HepG2 (cell line): Measurements from ENCODE around the gene ERMP1.

Experiments
- CHD2 ChIP-seq: IDR thresholded peaks from 2 replicates; pipeline ENCODE4 v1.6.1; 2011; ENCODE audit warnings: low read depth, low read length, improper control_type of control experiment
- CTCF ChIP-seq: sonication (generic); formaldehyde crosslinking; IDR thresholded peaks from 2 replicates; pipeline ENCODE4 v1.5.0; 2020; ENCODE audit warnings: mild to moderate bottlenecking, missing genetic modification reagents, moderate library complexity
- HDAC2 ChIP-seq: sonication (generic); formaldehyde crosslinking; IDR thresholded peaks from 2 replicates; pipeline ENCODE4 v1.4.0; 2020; ENCODE audit warnings: missing genetic modification reagents
- HNRNPLL ChIP-seq: fragments of 200-400 bp; formaldehyde crosslinking; IDR thresholded peaks from 2 replicates; pipeline ENCODE4 v1.6.1; 2017; ENCODE audit warnings: mild to moderate bottlenecking, low read depth, low read length; ENCODE audit not compliant: poor library complexity, severe bottlenecking
- PITX1 ChIP-seq: sonication (generic); formaldehyde crosslinking; IDR thresholded peaks from 2 replicates; pipeline ENCODE4 v1.5.1; 2020; ENCODE audit warnings: mild to moderate bottlenecking, missing genetic modification reagents
- RFX5 ChIP-seq: IDR thresholded peaks from 2 replicates; pipeline ENCODE4 v1.6.1; 2011; ENCODE audit warnings: low read depth, low read length, improper control_type of control experiment
- SMARCE1 ChIP-seq: fragments of 450-650 bp; IDR thresholded peaks from 2 replicates; pipeline ENCODE4 v1.6.1; 2017; ENCODE audit warnings: borderline replicate concordance
- ZNF180 ChIP-seq: sonication (generic); formaldehyde crosslinking; IDR thresholded peaks from 2 replicates; pipeline ENCODE4 v1.4.0; 2020; ENCODE audit warnings: low read depth, missing genetic modification reagents, borderline replicate concordance
- ZNF326 ChIP-seq: sonication (generic); formaldehyde crosslinking; IDR thresholded peaks from 2 replicates; pipeline ENCODE4 v1.4.0; 2020; ENCODE audit warnings: missing genetic modification reagents, borderline replicate concordance
- TF ChIP-seq, protein P1 (sequence below): sonication (generic); formaldehyde crosslinking; IDR thresholded peaks from 2 replicates; pipeline ENCODE4 v1.9.0; 2021; ENCODE audit warnings: missing genetic modification reagents, borderline replicate concordance

GRCh38 chr9:5743109-5743508 lies 89.8 kb downstream of the ERMP1 start:
- TF ChIP-seq CTCF (no peak), ZNF326 (no peak), PITX1 (CRISPR knock-in tag) (no peak), HDAC2 (no peak), HNRNPLL (no peak), ZNF180 (CRISPR knock-in tag) (no peak), CHD2 (no peak), RFX5 (no peak), SMARCE1 (no peak)
- TF ChIP-seq, protein P1, sequence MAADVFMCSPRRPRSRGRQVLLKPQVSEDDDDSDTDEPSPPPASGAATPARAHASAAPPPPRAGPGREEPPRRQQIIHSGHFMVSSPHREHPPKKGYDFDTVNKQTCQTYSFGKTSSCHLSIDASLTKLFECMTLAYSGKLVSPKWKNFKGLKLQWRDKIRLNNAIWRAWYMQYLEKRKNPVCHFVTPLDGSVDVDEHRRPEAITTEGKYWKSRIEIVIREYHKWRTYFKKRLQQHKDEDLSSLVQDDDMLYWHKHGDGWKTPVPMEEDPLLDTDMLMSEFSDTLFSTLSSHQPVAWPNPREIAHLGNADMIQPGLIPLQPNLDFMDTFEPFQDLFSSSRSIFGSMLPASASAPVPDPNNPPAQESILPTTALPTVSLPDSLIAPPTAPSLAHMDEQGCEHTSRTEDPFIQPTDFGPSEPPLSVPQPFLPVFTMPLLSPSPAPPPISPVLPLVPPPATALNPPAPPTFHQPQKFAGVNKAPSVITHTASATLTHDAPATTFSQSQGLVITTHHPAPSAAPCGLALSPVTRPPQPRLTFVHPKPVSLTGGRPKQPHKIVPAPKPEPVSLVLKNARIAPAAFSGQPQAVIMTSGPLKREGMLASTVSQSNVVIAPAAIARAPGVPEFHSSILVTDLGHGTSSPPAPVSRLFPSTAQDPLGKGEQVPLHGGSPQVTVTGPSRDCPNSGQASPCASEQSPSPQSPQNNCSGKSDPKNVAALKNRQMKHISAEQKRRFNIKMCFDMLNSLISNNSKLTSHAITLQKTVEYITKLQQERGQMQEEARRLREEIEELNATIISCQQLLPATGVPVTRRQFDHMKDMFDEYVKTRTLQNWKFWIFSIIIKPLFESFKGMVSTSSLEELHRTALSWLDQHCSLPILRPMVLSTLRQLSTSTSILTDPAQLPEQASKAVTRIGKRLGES (CRISPR knock-in tag), result no peak
